GM21367 (cell line): ENCODE data around the gene TAOK1.

Experiments
- ATAC-seq: cut with Tn5 transposase; IDR thresholded peaks from one replicate; pipeline ENCODE4 v1.9.1; 2021; ENCODE audit not compliant: unreplicated experiment

TAOK1 gene

GRCh38 chr17:29378500-29378899, 11.7 kb upstream of the TAOK1 start:
- ATAC-seq, result no peak

- no peak for ATAC-seq
These were observed 10.8 kb upstream of the TAOK1 start for GRCh38 chr17:29379084-29379991.

DNA sequence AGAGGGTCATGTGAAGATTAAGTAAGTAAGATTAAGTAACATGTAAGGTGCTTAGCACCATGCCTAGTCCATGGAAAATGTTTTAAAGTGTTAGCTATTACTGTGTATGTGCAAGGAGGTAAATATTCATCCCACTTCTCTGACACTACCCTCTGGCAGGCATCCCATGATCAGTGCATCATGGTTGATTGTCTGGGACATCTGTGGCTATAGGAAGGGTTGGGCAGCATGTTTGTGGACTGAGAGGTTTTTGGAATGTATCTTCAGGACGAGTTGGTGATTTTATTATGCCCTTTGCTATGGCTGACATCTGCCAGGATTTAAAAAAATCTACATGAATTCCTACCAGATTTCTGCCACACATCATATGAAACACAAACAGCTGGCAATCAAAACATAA, 6.5 kb upstream of the TAOK1 start:
- no peak for ATAC-seq

DNA sequence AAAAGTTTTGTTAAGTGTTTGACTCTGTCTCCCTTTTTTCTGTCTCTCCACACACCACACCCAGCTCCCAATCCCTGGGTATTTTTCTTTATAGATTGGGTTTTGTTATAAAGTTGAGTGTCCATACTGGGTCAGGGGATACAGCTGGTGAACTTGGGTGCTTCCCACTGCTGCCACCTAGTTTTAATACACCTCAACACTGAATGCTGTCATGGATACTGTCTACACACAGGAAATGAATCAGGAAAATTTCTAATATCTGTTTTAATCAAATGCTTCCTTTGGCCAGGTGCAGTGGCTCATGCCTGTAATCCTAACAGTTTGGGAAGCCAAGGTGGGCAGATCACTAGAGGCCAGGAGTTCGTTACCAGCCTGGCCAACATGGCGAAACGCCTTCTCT, 5.3 kb upstream of the TAOK1 start:
- no peak for ATAC-seq

- no peak for ATAC-seq
These were observed 3.4 kb upstream of the TAOK1 start for GRCh38 chr17:29386760-29387159.

DNA sequence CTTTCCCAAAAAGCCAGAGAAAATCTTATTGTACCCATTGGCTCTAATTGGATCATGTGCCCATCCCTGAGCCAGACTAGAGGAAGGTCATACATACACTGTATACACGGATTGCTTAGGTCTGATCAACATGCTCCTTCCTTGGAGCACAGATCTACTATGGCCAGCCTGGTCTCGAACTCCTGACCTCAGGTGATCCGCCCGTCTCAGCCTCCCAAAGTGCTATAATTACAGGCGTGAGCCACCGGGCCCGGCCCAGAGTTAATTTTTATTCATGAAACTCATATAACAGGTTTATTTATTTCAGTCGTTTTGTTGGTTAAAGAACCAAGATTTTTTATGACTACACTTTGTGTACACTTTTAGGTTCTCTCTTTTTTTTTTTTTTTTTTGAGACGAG, 1.2 kb upstream of the TAOK1 start:
- no peak for ATAC-seq

DNA sequence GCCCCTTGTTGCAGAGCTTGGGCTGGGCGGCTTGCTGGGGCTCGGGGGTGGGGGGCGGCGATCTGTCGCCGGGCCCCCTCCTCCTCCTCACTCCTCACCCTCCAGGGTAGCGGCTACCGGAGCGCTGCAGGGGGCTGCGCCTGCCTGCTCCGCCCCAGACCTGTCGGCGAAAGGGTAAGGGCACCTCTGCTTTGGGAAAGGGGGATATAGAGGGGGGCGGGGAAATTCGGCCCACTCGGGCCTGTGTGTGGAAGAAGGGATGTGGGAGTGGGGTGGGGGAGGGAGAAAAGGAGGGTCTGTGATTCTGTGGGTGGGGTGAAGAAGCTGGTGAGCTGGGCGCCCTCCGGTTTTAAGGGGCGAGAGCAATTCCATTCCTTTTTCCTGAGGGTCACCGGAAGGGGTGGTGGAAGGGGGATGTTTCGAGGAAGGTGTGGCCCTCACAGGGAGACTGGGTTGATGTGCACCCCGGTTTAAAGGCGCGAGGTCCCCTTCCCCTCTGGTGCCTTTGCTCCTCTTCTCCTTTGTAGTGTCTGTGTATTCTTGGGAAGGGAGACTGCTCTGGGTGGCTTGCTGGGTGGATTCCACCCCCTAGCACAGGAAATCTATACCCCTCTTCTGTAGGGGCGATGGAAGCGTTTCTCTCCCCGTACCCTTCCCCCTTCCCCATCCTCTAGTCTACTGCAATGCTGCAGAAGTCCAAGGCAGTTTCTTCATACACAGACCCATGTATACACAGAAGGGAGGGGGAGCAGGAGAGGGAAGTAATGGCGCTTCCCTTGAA, 878 bp downstream of the TAOK1 start:
- no peak for ATAC-seq

- no peak for ATAC-seq
These were observed 3.3 kb downstream of the TAOK1 start for GRCh38 chr17:29393436-29393835.

- ATAC-seq, result no peak
These were observed 4.6 kb downstream of the TAOK1 start for GRCh38 chr17:29394761-29395160.

DNA sequence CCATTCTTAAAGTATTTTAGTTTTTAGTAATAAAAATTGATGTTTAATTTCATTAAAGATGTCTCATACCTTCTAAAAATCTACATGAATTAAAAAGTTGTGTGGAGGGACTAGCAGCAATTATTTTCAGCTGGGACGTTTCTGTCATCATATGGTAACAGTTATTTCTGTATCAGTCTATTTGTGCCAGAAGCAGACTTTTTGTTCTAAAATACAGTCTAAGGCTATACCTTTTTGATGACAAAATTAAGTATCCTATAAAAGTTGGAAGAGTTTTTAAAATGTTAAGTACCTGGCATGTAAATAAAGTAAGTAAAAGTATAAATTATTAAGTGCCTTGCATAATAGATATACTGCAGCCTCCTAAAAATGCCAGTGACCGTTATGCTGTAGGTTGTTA, 5.9 kb downstream of the TAOK1 start:
- no peak for ATAC-seq

DNA sequence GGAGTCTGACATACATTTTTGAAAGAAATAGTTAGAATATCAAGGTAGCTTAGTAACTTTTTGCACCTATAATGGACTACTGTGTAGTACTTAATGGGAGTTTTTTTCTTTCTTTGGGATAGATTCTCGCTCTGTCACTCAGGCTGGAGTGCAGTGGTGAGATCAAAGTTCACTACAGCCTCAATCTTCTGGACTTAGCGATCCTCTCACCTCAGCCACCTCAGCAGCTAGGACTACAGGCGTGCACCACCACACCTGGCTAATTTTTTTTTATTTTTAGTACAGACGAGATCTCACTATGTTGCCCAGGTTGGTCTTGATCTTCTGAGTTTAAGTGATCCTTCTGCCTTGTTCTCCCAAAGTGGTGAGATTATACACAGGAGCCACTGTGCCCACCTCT, 9.5 kb downstream of the TAOK1 start:
- no peak for ATAC-seq

DNA sequence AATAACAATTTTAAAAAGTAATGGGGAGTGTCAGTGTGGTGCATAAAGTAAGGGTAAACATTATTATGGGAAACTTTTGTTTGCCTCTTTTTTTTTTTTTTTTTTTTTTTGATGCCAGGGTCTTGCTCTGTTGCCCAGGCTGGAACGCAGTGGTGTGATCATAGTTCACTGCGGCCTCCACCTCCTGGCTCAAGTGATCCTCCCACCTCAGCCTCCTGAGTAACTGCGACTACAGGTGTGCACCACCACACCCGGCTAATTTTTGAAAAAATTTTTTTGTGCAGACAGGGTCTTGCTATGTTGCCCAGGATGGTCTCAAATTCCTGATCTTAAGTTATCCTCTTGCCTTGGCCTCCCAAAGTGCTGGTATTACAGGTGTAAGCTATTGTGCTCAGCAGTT, 10.7 kb downstream of the TAOK1 start:
- no peak for ATAC-seq

- ATAC-seq, result no peak
These were observed 11.1 kb downstream of the TAOK1 start for GRCh38 chr17:29401258-29401657.

DNA sequence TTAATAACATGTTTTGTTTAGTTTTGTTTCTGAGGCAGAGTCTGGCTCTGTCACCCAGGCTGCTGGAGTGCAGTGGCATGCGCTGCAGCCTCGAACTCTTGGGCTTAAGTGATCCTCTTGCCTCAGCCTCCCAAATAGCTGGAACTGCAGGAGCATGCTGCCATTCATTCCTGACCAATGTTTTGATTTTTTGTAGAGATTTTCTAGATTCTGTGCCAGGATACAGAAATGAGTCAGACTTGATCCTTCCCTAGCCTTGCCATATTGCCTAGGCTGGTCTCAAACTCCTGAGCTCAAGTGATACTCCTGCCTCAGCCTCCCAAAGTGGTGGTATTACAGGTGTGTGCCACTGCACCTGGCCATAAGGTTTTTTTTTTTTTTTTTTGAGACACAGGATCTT, 17.7 kb downstream of the TAOK1 start:
- ATAC-seq, result no peak

DNA sequence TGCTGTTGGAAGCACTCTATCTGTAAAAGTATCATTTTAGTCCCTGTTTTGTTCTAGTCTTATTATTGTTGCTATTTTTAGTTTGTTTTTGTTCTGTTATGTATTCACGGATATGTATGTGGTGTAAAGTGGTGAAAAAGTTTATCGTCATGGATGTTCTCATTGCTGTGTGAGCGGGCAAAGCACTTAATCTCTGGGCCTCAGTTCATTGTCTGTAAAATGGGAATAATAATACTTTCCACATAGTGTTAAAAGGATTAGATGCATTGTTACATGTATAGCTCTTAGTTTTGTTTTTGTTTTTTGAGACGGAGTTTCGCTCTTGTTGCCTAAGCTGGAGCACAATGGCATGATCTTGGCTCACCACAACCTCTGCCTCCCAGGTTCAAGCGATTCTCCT, 19.8 kb downstream of the TAOK1 start:
- ATAC-seq, result no peak

- no peak for ATAC-seq
These were observed 22.8 kb downstream of the TAOK1 start for GRCh38 chr17:29412780-29413565.

- ATAC-seq, result no peak
These were observed 30.0 kb downstream of the TAOK1 start for GRCh38 chr17:29420128-29420527.

GRCh38 chr17:29430275-29430674, 40.1 kb downstream of the TAOK1 start:
- ATAC-seq, result no peak

GRCh38 chr17:29433541-29433940, 43.4 kb downstream of the TAOK1 start:
- ATAC-seq, result no peak

GRCh38 chr17:29434550-29434949, 44.4 kb downstream of the TAOK1 start:
- no peak for ATAC-seq

- no peak for ATAC-seq
These were observed 52.3 kb downstream of the TAOK1 start for GRCh38 chr17:29442451-29442850.
